MM.1S (cell line): Measurements from ENCODE around the gene ELAC2.

Experiments
- DNase-seq: peaks from one replicate; pipeline ENCODE4 v3.0.0-alpha.2; 2015
- H2AFZ ChIP-seq: fragments of 300-600 bp; sonication (generic); 2 replicates; pipeline ENCODE4 v1.6.0; 2016; ENCODE audit warnings: antibody characterized with exemption, low read length
- H3F3A ChIP-seq: fragments of 300-600 bp; sonication (generic); 2 replicates; pipeline ENCODE4 v1.6.1; 2016; ENCODE audit warnings: mild to moderate bottlenecking, antibody characterized with exemption, low read length, moderate library complexity, mixed read lengths; ENCODE audit not compliant: insufficient read depth
- H3K27ac ChIP-seq: fragments of 300-600 bp; sonication (generic); 2 replicates; pipeline ENCODE4 v1.5.1; 2016; ENCODE audit warnings: mild to moderate bottlenecking, low read length
- H3K27me3 ChIP-seq: fragments of 300-600 bp; sonication (generic); replicated peaks from 2 replicates; pipeline ENCODE4 v1.6.0; 2016; ENCODE audit warnings: low read length; ENCODE audit not compliant: insufficient read depth
- H3K36me3 ChIP-seq: fragments of 300-600 bp; sonication (generic); replicated peaks from 2 replicates; pipeline ENCODE4 v1.6.1; 2016; ENCODE audit warnings: mild to moderate bottlenecking, low read length, mixed read lengths; ENCODE audit not compliant: insufficient read depth
- H3K4me1 ChIP-seq: fragments of 300-600 bp; sonication (generic); 2 replicates; pipeline ENCODE4 v1.6.1; 2016; ENCODE audit warnings: low read length, mixed read lengths
- H3K4me2 ChIP-seq: fragments of 300-600 bp; sonication (generic); 2 replicates; pipeline ENCODE4 v1.6.0; 2016; ENCODE audit warnings: low read depth, low read length
- H3K4me3 ChIP-seq: fragments of 300-600 bp; sonication (generic); 2 replicates; pipeline ENCODE4 v1.5.1; 2016; ENCODE audit warnings: low read length, mixed read lengths
- H3K79me2 ChIP-seq: fragments of 300-600 bp; sonication (generic); 2 replicates; pipeline ENCODE4 v1.6.1; 2016; ENCODE audit warnings: mixed run types, low read length, mixed read lengths
- H3K9ac ChIP-seq: fragments of 300-600 bp; sonication (generic); 2 replicates; pipeline ENCODE4 v1.6.1; 2016; ENCODE audit warnings: low read length, mixed read lengths
- H3K9me2 ChIP-seq: fragments of 300-600 bp; sonication (generic); replicated peaks from 2 replicates; pipeline ENCODE4 v1.6.1; 2016; ENCODE audit warnings: mild to moderate bottlenecking, low read length, mixed read lengths; ENCODE audit not compliant: insufficient read depth
- H3K9me3 ChIP-seq: fragments of 300-600 bp; sonication (generic); replicated peaks from 2 replicates; pipeline ENCODE4 v1.6.1; 2016; ENCODE audit warnings: mild to moderate bottlenecking, low read length, mixed read lengths; ENCODE audit not compliant: insufficient read depth
- H4K20me1 ChIP-seq: fragments of 300-600 bp; sonication (generic); 2 replicates; pipeline ENCODE4 v1.6.1; 2016; ENCODE audit warnings: mild to moderate bottlenecking, low read length, moderate library complexity, mixed read lengths; ENCODE audit not compliant: insufficient read depth
- EZH2 ChIP-seq: fragments of 300-600 bp; sonication (generic); optimal IDR thresholded peaks from 2 replicates; pipeline ENCODE3; 2017; ENCODE audit warnings: low read depth, mild to moderate bottlenecking, antibody characterized with exemption, low read length, mixed read lengths
- EZH2phosphoT487 ChIP-seq: fragments of 300-600 bp; sonication (generic); IDR thresholded peaks from 2 replicates; pipeline ENCODE4 v1.6.1; 2018; ENCODE audit warnings: antibody characterized with exemption, low read length
- TF ChIP-seq, protein P1 (sequence below): fragments of 300-600 bp; sonication (generic); IDR thresholded peaks from 2 replicates; pipeline ENCODE4 v1.5.1; 2016; ENCODE audit warnings: antibody characterized with exemption, low read length, mixed read lengths

Gene ELAC2

DNA sequence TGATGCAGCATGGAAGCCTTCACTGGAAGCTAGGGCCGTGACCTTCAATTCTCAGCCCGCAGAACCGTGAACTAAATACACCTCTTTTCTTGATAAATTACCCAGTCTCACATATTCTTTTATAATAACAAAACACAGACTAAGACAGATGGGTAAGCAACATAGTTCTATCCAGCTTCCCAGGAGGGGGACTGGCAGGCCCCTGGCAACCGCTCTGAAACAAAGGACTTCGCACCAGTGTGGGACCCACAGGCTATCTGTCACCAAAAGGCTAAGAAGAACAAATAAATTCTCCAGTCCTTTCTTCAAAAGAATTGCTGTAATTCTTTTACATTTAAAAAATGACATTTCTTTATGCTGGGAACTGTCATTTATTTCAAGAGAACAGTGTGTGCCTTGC lies 19.0 kb downstream of the ELAC2 start:
- no peaks in the 10 kb centered on the region for H3K9me2 ChIP-seq
- no peaks in the 10 kb centered on the region for H3K4me1 ChIP-seq
- H3K36me3 ChIP-seq, result peaks cover 56% of the 10 kb centered on the region

DNA sequence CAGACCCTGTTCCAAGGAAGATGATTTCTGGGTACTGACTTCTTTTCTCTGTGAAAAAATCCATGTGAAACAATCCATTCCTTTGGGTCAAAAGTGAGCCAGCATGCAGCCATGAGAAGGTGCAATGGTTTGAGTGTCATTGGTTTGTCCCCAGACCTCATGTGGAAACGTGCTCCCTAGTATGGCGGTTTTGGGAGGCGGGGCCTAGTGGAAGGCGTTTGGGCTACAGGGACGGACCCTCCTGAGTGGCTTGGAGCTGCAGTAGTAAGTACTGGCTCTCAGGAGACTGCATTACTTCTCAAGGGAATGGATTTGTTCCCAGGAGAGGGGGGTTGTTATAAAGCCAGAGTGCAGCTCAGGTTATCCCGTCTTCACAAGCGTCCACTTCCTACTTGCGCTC lies 19.4 kb downstream of the ELAC2 start:
- TF ChIP-seq, protein P1, sequence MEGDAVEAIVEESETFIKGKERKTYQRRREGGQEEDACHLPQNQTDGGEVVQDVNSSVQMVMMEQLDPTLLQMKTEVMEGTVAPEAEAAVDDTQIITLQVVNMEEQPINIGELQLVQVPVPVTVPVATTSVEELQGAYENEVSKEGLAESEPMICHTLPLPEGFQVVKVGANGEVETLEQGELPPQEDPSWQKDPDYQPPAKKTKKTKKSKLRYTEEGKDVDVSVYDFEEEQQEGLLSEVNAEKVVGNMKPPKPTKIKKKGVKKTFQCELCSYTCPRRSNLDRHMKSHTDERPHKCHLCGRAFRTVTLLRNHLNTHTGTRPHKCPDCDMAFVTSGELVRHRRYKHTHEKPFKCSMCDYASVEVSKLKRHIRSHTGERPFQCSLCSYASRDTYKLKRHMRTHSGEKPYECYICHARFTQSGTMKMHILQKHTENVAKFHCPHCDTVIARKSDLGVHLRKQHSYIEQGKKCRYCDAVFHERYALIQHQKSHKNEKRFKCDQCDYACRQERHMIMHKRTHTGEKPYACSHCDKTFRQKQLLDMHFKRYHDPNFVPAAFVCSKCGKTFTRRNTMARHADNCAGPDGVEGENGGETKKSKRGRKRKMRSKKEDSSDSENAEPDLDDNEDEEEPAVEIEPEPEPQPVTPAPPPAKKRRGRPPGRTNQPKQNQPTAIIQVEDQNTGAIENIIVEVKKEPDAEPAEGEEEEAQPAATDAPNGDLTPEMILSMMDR, result no peak
- TF ChIP-seq EZH2phosphoT487 (no peak), EZH2 (no peak)
- Histone ChIP-seq H3K27me3 (no peaks in the 10 kb centered on the region), H3K9ac (no peak overlapping the region), H3K79me2 (peaks cover 4% of the 10 kb centered on the region), H3K4me2 (no peak overlapping the region), H3K4me3 (no peak overlapping the region), H3K4me1 (no peaks in the 10 kb centered on the region), H2AFZ (no peak overlapping the region), H3K9me2 (no peaks in the 10 kb centered on the region), H3K36me3 (peaks cover 56% of the 10 kb centered on the region), H3K27ac (no peak overlapping the region), H3F3A (no peaks in the 10 kb centered on the region), H3K9me3 (no peaks in the 10 kb centered on the region), H4K20me1 (no peaks in the 10 kb centered on the region)
- DNase-seq, result no peak

More for the DNA sequence above, 19.0 kb downstream of the ELAC2 start:
- Histone ChIP-seq H3K27me3 (no peaks in the 10 kb centered on the region), H4K20me1 (no peaks in the 10 kb centered on the region), H3K4me3 (no peak overlapping the region), H3K9ac (no peak overlapping the region), H3K27ac (no peak overlapping the region), H2AFZ (no peak overlapping the region), H3F3A (no peaks in the 10 kb centered on the region), H3K79me2 (peaks cover 7% of the 10 kb centered on the region), H3K9me3 (no peaks in the 10 kb centered on the region), H3K4me2 (no peak overlapping the region)
- TF ChIP-seq EZH2phosphoT487, result no peak
- TF ChIP-seq, protein P1, result no peak
- no peak for TF ChIP-seq EZH2
- DNase-seq, result no peak

DNA sequence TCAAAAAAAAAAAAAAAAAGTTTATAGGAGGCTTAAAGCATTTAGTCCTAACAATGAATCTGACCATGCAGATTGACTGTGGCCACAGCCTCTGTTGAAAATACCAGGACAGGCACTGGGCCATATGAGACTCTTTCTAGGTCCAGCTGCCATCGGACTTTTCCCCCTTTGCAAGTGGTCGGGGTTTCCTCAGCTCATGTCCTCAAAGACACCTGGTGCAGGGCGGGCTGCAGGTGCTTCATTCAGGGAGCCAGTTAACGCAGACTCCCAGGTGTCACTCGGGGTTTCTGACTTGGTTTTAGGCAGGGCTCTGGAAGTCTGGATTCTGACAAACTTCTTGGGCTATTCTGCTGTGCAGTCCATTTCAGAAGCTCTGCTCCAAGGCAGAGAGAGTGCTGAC lies 20.9 kb downstream of the ELAC2 start:
- no peaks in the 10 kb centered on the region for H3K4me1 ChIP-seq

More for the DNA sequence above, 20.9 kb downstream of the ELAC2 start:
- Histone ChIP-seq H3K9me2 (no peaks in the 10 kb centered on the region), H3K27ac (no peak overlapping the region), H3K9me3 (no peaks in the 10 kb centered on the region), H2AFZ (no peak overlapping the region), H3K4me2 (no peak overlapping the region), H3K79me2 (no peaks in the 10 kb centered on the region), H3K9ac (no peak overlapping the region), H3F3A (no peaks in the 10 kb centered on the region), H4K20me1 (no peaks in the 10 kb centered on the region), H3K27me3 (no peaks in the 10 kb centered on the region), H3K4me3 (no peak overlapping the region), H3K36me3 (peaks cover 50% of the 10 kb centered on the region)
- no peak for DNase-seq
- TF ChIP-seq, protein P1, result no peak
- no peak for TF ChIP-seq EZH2
- TF ChIP-seq EZH2phosphoT487, result no peak
